AG10803 (cell line): ENCODE measurements around the gene ATF7.
"Not testable (repeated sequence)": the region's sequence is repeated elsewhere in the genome, so short reads cannot be mapped to it uniquely, and the experiment has no call there.

Source experiments
- DNase-seq: peaks from one replicate; pipeline ENCODE4 v3.0.0; 2010; ENCODE audit warnings: low read depth
- H3K4me3 ChIP-seq: 2 replicates; pipeline ENCODE4 v1.5.1; 2011; ENCODE audit warnings: mild to moderate bottlenecking, low read length, control low read depth
- TF ChIP-seq, protein P1 (sequence below): conservative IDR thresholded peaks from 2 replicates; pipeline ENCODE4 v1.5.1; 2011; ENCODE audit warnings: mild to moderate bottlenecking, low read length, control low read depth, inconsistent platforms

ATF7 gene

DNA sequence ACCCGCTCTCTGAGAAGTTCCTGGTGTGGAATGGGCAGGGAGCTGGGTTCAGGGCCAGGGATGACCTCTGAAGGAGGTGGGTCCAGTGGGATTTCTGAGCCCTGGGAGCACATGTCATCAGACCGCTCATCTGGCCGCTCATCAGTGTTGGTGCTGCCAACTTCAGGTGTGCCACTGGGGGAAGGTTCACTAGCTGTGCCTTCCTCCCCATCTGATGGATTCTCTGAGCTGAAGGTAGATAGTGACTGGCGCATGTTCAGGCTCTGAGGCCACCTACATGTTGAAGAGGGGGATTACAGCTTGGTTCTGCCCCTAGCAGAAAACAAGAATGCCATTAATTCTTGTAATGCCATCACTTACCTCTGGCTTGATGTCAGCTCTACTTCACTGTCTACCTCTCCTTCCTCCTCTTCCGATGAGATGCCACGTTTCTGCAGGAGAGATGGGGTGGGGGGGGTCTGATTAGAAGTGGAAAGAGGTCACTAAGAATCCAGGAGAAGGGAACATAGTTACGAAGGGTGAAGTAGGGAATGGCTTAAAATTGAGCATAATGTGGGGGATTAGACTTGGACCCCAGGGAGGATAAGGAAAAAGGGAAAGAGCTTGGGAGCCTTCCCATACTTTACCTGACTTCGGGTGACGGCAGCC, 144.1 kb downstream of the ATF7 start:
- DNase-seq = no peak
- TF ChIP-seq, protein P1, sequence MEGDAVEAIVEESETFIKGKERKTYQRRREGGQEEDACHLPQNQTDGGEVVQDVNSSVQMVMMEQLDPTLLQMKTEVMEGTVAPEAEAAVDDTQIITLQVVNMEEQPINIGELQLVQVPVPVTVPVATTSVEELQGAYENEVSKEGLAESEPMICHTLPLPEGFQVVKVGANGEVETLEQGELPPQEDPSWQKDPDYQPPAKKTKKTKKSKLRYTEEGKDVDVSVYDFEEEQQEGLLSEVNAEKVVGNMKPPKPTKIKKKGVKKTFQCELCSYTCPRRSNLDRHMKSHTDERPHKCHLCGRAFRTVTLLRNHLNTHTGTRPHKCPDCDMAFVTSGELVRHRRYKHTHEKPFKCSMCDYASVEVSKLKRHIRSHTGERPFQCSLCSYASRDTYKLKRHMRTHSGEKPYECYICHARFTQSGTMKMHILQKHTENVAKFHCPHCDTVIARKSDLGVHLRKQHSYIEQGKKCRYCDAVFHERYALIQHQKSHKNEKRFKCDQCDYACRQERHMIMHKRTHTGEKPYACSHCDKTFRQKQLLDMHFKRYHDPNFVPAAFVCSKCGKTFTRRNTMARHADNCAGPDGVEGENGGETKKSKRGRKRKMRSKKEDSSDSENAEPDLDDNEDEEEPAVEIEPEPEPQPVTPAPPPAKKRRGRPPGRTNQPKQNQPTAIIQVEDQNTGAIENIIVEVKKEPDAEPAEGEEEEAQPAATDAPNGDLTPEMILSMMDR = peak; percentile 27
- no peak overlapping the region for H3K4me3 ChIP-seq

DNA sequence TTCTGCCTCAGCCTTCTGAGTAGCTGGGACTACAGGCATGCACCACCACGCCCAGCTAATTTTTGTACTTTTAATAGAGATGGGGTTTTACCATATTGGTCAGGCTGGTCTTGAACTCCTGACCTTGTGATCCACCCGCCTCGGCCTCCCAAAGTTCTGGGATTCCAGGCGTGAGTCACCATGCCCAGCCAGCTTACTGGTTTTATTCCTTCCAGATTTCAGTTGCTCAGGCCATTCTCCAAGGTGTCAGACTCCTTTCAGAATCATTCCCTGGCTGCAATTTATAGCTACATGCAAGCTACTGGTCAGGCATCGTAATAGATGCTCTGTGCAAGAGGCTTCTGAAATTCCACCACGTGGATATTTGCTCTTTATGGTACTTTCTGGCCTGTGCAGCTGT, 144.7 kb downstream of the ATF7 start:
- peak; percentile 80 for DNase-seq
- not testable (repeated sequence) for H3K4me3 ChIP-seq

DNA sequence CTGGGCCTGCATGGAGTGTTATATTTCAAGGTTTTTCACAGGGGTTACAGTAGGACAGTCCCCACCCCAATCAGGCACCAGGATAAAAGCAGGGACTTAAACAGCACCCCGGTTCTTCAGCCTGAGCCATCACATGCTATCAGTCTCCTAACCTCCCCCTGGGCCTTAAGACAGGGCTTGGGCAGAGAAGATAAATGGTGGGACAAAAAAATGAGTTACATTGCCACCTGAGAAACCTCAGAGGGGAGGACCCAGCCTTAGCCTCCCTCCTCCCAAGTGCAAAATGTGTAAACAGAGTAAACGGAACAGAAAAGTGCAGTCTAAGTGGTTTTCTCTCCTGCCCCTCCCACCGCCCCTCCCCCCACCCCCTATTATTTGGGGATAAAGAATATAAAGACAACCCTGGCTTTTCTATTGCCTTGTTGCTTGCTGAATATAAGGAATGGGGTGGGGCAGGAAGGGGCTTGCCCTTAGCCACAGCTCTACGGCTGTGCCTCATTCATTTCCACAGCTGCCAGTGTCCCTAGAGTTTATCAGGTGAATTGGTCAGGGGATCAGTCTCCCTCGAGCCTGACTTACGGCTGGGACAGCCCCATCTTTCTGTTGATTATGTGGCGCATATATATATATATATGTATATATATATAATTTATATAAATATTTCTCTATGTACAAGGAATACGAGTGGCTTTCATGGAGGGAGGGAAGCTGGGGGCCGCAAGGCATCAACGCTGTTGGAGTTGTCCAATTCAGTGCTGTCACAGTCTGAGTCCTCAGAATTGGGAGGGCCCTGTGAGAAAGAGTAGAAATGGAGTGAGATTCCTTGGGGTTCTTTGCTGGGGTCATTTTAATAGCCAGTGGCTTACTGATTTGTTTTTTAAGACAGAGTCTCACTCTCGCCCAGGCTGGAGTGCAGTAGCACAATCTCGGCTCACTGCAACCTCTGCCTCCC, 145.4 kb downstream of the ATF7 start:
- TF ChIP-seq, protein P1 = no peak
- no peak overlapping the region for H3K4me3 ChIP-seq
- no peak for DNase-seq

DNA sequence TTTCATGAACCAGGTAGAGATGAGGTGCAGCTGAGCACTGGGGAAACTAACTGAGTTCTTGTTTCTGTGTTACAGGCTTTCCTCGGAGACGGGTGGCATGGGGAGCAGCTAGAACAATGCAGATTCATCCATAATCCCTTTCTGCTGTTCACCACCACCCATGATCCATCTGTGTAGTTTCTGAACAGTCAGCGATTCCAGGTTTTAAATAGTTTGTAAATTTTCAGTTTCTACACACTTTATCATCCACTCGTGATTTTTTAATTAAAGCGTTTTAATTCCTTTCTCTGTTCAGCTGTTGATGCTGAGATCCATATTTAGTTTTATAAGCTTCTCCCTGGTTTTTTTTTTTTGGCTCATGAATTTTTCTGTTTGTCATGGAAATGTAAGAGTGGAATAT, 146.9 kb downstream of the ATF7 start:
- no peak overlapping the region for H3K4me3 ChIP-seq
- DNase-seq = no peak
- TF ChIP-seq, protein P1 = no peak

DNA sequence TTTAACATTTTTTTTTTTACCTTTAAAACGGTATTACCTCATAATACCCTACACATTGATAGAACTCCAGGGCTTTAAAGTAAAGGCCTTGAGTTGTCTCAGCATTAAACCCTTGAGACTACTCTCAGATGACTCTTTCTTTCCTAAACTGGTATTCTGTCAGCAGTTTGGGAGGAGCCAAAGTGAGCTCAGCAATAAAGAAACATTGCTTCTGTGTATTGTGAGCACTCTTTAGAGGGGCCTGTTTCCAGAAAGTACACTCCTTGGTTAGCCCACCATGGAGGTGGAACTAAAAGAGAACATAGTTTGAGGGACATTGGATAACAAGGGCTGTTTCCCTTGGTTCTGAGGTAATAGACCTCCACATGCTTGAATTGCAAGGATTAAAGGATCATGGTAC, 147.3 kb downstream of the ATF7 start:
- TF ChIP-seq, protein P1 = no peak
- no peak for DNase-seq
- H3K4me3 ChIP-seq = no peak overlapping the region

DNA sequence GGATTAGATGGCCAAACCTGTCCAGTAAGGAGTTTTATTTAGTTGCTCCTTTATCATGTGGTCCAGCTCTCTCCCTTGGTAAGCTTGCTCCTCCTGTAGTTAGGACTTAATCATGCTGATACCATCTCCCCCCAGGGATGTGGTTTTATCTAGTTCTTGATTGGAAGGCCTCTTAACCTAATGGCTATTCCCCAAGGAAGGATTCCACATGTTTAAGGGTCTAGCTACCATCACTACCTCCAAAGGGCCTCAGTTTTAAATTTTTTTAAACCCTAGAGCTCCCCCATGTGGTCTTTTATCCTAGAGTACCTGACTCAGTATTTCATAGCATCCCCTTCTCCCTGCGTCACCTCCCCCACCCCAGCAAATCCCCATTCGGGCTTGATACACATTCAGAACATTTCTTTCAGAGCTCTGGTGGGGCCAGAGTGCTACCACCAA, 149.4 kb downstream of the ATF7 start:
- H3K4me3 ChIP-seq = no peak overlapping the region
- no peak for DNase-seq
- TF ChIP-seq, protein P1 = peak; percentile 31; the same call in 1 of the 2 replicates

DNA sequence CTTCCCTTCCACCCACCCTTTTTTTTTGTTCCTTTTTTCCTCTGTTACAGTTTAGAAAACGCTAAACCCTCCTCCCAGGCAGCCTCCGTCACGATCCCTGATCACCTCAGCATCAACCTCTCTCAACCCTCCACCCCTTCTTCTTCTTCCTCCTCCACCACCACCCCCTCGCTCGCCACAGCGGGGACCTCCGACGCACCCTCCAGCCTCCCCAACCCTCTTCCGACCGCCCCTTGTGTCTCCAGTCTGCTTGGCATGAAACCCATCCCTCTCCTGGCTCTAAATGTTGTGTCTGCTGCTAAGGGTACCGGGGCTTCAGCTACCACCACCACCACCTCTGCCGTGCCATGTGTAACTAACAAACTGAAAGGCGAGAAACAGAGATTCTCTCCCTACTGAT, 151.4 kb downstream of the ATF7 start:
- TF ChIP-seq, protein P1 = no peak
- no peak for DNase-seq
- H3K4me3 ChIP-seq = no peak overlapping the region
